BE2C (cell line): ENCODE data around the gene DUSP14.

ENCODE experiments used
- DNase-seq: peaks from one replicate; pipeline ENCODE4 v3.0.0-alpha.2; 2020
- H3K27me3 ChIP-seq: fragments of 250-450 bp; sonication (Bioruptor Pico); 2 replicates; pipeline ENCODE4 v1.5.1; 2020; ENCODE audit warnings: mild to moderate bottlenecking
- H3K36me3 ChIP-seq: fragments of 250-450 bp; sonication (Bioruptor Pico); 2 replicates; pipeline ENCODE4 v1.5.1; 2020; ENCODE audit warnings: mild to moderate bottlenecking
- H3K4me1 ChIP-seq: fragments of 250-450 bp; sonication (Bioruptor Pico); 2 replicates; pipeline ENCODE4 v1.5.1; 2020
- H3K4me3 ChIP-seq: 2 replicates; pipeline ENCODE4 v1.5.1; 2011; ENCODE audit warnings: low read depth, low read length
- H3K9me3 ChIP-seq: fragments of 250-450 bp; sonication (Bioruptor Pico); 2 replicates; pipeline ENCODE4 v1.5.1; 2020
- TF ChIP-seq, protein P1 (sequence below): IDR thresholded peaks from 2 replicates; pipeline ENCODE4 v1.5.1; 2012; ENCODE audit warnings: mild to moderate bottlenecking, low read depth, low read length

The DUSP14 gene

DNA sequence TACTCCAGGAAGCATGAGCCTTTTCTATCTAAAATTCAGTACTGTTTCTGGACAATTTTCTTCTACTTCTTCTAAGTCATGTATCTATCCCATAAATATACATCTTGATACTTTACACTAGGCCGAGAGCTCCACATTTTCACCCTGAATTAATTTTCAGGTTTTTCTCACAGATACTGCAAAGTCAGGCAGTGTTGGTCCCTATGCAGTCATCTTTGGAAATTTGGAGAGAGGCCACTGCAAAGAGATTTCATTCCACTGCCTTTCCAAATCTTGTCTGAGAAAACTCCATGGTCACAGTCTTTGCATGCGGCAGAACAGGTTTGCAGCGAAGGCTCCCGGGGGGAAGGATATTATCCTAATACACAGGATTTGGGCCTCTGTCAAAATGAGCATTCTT is 28.2 kb downstream of the DUSP14 start:
- peaks cover 41% of the 10 kb centered on the region for H3K36me3 ChIP-seq
- H3K9me3 ChIP-seq, result no peaks in the 10 kb centered on the region
- TF ChIP-seq, protein P1, sequence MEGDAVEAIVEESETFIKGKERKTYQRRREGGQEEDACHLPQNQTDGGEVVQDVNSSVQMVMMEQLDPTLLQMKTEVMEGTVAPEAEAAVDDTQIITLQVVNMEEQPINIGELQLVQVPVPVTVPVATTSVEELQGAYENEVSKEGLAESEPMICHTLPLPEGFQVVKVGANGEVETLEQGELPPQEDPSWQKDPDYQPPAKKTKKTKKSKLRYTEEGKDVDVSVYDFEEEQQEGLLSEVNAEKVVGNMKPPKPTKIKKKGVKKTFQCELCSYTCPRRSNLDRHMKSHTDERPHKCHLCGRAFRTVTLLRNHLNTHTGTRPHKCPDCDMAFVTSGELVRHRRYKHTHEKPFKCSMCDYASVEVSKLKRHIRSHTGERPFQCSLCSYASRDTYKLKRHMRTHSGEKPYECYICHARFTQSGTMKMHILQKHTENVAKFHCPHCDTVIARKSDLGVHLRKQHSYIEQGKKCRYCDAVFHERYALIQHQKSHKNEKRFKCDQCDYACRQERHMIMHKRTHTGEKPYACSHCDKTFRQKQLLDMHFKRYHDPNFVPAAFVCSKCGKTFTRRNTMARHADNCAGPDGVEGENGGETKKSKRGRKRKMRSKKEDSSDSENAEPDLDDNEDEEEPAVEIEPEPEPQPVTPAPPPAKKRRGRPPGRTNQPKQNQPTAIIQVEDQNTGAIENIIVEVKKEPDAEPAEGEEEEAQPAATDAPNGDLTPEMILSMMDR, result no peak
- no peak overlapping the region for H3K4me3 ChIP-seq
- no peaks in the 10 kb centered on the region for H3K4me1 ChIP-seq
- H3K27me3 ChIP-seq, result no peaks in the 10 kb centered on the region
- no peak for DNase-seq

DNA sequence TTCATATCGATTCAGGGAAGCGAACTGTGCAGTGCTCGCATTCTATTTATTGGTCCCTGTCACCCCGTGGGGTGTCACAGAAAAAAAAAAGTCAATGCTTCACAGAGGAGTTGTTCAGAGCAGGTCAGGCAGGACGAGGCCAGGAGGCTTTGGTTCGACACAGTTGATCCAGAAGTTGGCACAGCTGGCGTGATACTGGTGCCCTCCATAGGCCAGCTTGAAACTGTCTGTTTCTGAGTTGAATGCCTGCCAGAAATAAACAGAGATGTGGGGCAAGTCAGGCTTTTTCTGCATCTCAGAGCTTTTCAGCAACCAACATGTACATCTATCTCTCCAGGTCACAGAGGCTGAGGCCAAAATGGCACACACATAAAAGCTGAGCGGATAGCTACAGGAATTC is 29.1 kb downstream of the DUSP14 start:
- Histone ChIP-seq H3K27me3 (no peaks in the 10 kb centered on the region), H3K4me3 (no peak overlapping the region), H3K4me1 (no peaks in the 10 kb centered on the region), H3K36me3 (peaks cover 46% of the 10 kb centered on the region), H3K9me3 (no peaks in the 10 kb centered on the region)
- no peak for DNase-seq
- TF ChIP-seq, protein P1, result no peak

DNA sequence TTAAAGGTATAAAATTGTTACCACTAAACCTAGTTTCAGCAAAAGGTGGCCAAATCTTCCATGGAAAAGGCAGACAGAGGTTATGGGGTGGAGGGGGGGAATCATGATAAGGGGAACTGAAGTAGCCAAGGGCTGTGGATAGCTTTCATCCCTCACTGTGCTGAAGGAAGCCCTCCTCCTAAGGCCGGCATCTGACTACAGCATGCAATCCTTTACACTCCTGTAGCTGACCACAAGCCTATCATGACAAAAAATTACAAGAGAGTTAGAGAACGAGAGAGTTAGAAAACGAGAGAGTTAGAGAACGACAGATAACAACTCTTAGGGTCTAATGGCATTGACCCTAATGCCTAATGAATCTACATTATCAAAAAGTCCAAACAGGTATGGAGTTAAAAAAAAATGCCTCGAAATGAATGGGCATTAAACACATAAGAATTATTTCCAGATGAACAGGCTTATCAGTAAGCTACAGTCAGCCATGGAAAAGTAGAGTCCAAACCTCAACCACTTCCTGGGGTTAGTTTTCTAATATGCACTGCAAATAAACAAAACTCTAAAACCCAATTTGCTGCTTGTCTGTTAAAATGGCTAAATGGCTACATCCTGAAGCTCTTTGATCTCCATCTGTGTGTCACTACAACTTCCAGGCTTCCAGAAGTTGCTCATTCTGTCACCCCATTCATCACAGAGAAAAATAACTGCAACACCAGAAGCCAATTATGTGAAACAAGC is 29.7 kb downstream of the DUSP14 start:
- Histone ChIP-seq H3K9me3 (no peaks in the 10 kb centered on the region), H3K27me3 (no peaks in the 10 kb centered on the region), H3K4me3 (no peak overlapping the region), H3K36me3 (peaks cover 46% of the 10 kb centered on the region), H3K4me1 (no peaks in the 10 kb centered on the region)
- DNase-seq, result no peak
- TF ChIP-seq, protein P1, result no peak

DNA sequence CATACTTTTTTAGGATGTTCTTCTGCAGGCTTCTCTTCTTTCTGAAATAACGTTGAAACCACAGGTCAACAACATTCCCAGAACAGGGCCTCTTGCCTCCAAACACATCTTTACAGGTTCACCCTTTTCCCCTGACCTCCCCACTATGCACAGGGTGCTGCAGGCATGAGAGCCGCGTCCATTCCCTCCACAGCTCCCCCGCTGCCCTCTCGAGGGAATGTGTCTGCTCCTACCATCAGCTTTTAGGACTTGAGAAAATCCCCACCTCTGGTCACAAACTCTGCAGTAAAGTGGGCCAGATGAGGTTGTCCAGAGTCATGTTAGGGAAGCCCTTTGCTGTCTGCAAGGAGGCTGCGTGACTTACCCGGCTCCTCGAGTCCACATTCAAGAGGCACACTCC is 30.5 kb downstream of the DUSP14 start:
- DNase-seq, result no peak
- no peaks in the 10 kb centered on the region for H3K4me1 ChIP-seq
- no peaks in the 10 kb centered on the region for H3K27me3 ChIP-seq
- no peaks in the 10 kb centered on the region for H3K9me3 ChIP-seq
- TF ChIP-seq, protein P1, result no peak
- no peak overlapping the region for H3K4me3 ChIP-seq
- H3K36me3 ChIP-seq, result peaks cover 43% of the 10 kb centered on the region

DNA sequence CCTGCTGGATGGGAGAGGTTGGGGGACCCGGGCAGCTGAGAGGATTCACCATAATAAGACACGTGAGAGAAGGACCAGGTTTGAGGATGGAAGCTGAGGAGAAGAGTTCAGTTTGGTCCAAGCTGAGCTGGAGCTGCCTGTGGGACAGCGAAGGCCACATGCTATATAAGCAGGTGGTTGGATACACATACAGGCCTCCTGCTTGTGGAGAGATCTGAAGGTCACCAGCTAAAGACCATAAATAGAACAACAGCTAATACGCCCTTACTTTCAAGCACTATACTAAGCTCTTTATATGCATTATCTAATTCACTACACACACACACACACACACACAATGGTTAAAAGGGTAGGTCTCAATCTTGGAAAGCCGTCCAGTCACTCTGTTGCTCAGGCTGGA is 32.1 kb downstream of the DUSP14 start:
- TF ChIP-seq, protein P1, result no peak
- H3K4me1 ChIP-seq, result no peaks in the 10 kb centered on the region
- no peak for DNase-seq
- no peaks in the 10 kb centered on the region for H3K27me3 ChIP-seq
- H3K9me3 ChIP-seq, result no peaks in the 10 kb centered on the region
- peaks cover 39% of the 10 kb centered on the region for H3K36me3 ChIP-seq
- no peak overlapping the region for H3K4me3 ChIP-seq

DNA sequence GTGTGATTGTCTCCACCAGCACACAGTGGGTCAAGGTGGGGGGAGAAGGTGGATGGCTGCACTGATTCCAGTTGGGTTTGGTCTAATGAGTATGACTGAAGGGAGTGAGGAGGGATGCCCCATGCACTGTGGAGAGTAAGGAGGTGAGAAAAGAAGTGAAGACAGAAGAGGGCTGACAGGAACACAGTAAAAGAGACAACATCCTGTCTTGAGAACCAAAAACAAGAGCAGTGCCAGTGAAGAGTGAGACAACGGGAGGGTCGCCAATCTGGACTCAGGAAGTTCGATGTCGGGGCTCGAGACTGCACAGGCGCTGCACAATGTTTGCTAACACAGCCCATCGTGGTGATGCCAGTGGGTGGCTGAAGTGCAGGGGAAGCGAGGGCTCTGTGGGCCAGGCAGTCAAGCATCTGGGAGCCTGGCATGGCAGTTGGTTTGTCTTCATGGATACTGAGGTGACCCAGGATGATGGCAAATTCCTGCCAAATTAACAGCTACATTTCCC is 34.1 kb downstream of the DUSP14 start:
- Histone ChIP-seq H3K4me3 (no peak overlapping the region), H3K9me3 (no peaks in the 10 kb centered on the region), H3K4me1 (no peaks in the 10 kb centered on the region), H3K36me3 (peaks cover 23% of the 10 kb centered on the region), H3K27me3 (no peaks in the 10 kb centered on the region)
- no peak for DNase-seq
- TF ChIP-seq, protein P1, result no peak
